Activated CD8-positive, alpha-beta memory T cell treated with anti-CD3 and anti-CD28 coated beads for 48 hours (primary cell): ENCODE measurements around the gene PTCH2.
"Not testable (repeated sequence)": the region's sequence is repeated elsewhere in the genome, so short reads cannot be mapped to it uniquely, and the experiment has no call there.

Source experiments
- DNase-seq, 3 experiments: peaks; one replicate each; pipeline ENCODE4 v3.0.0-alpha.2; 2020; ENCODE audit warnings: low read depth in 2 of 3, low spot score in 2 of 3

Gene PTCH2

DNA sequence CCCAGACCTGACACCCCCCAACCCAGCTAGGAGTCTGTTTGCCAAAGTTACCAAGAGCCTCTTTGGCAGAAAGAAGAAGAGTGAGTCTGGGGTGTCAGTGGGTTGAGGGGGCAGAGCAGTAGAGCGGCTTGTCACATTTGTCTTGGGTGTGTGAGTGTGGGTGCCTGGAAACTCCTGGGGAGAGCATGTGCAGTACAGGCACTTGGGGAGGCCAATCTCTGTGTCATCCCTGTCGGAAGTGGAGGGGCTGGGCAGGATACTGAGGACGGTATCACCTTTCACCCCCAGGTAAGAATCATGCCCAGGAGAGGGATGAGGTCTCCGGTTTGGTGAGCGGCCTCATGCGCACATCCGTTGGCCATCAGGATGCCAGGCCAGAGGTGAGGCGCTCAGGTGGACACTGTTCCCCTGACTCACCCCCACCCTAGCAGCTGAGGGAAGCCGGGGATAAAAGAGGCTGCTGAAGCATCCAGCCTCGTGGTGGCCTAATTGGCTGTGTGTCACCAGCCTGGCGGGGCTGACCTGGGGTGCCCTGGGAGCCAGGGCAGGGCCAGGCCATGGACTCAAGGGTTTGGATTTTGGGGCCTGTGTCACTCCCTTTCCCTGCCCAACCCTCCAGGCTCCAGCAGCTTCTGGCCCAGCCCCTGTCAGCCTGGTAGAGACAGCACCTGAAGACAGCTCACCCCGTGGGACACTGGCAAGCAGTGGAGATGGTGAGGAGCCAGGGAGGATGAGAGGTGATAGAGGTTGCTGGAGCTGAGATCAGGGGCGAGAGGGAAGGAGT, 39.5 kb downstream of the PTCH2 start:
- DNase-seq: no peak

GRCh38 chr1:44803062-44803311, 40.1 kb downstream of the PTCH2 start:
- DNase-seq: no peak

DNA sequence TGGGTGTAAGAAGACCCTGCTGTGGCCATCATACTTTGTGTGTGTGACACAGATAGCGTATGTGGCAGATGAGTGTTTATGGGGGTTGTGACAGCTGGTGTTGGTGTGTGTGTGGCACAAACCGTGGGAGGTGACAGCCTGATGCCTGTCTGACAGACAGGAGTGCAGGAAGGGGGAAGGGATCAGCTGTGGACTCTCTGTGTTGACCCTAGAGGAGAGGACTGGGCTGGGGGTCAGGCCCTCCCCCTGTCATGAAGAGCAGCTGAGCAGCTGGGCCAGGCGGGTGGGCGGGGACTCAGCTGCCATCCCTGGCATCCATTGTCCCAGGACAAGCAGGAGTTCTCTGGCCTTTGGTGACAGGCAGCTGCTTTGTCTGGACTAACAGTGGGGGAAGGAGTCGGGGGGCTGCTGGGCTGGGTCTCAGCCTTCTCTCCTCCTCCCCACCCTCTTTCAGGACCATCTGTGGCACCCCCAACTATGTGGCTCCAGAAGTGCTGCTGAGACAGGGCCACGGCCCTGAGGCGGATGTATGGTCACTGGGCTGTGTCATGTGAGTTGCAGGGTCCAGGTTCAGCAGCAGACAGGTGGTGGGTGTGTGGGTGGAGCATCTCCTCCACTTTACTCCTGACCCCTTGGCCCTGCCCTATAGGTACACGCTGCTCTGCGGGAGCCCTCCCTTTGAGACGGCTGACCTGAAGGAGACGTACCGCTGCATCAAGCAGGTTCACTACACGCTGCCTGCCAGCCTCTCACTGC, 40.6 kb downstream of the PTCH2 start:
- no peak for DNase-seq

DNA sequence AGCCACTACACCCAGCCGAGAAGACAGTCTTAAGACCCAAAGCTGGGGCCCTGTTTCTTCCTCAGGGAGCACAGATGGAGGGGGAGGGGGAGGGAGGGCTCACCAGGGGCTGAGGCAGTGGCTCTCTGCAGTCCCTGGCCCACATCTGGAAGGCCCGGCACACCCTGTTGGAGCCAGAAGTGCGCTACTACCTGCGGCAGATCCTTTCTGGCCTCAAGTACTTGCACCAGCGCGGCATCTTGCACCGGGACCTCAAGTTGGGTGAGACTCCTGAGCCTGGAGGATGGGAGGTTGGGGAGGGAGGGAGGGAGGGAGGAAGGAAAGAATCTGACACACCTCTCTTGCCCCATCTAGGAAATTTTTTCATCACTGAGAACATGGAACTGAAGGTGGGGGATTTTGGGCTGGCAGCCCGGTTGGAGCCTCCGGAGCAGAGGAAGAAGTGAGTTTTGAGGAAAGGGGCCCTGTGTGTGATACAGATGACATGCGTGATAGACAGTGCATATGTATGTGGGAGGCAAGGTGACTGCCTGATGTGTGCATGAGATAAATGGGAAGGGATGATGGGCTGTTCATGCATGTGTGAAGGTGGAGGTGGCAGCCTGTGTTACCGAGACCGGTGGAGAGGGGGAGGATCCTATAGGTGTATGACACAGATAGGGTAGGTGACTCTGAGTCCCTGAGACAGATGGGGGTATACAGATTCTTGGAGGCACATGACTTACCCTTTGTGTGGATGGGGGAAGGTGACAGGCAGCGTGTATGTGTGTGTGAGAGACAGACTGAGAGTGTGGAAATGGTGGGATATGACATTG, 41.4 kb downstream of the PTCH2 start:
- no peak for DNase-seq

- peak; percentile 94 to 96 (median 94) for DNase-seq
Observed at GRCh38 chr1:44799770-44800584, 43.1 kb downstream of the PTCH2 start, which contains the start of gene PLK3. PLK3 (plus strand) TSS chr1:44800377; CDS start chr1:44800464, 87 bp downstream.

GRCh38 chr1:44798481-44799365, 44.3 kb downstream of the PTCH2 start:
- no peak for DNase-seq

- not testable (repeated sequence) for DNase-seq
Observed at GRCh38 chr1:44797886-44798285, 45.2 kb downstream of the PTCH2 start.

DNA sequence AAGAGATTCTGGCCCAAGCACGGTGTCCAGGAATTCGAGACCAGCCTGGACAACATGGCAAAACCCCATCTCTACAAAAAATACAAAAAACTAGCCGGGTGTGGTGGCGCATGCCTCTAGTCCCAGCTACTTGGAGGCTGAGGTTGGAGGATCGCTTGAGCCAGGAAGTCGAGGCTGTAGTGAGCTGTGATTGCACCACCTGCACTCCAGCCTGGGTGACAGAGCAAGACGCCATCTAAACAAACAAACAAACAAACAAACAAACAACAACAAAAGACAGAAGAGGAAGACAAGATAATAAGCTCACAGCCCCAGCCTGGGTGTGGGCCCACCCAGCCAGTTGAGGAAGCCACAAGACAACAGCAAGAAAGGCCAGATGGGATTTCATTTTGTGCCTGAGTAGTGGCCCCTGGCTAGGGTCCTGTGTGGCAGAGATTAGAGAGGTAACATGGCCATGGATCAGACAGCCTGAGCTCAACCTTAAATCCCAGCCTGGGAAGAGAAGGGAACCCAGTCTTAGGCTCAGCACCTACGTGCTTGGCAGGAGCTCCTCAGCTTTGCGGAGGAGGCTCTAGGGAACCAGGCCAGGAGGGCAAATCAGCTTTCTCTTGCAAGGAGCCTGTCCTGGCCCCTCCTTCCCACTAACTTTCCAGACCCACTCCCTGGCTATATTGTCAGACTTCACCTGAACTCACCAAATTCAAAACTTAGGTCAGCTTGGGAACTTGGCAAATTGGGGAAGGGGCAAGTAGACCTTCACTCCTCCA, 50.1 kb downstream of the PTCH2 start:
- DNase-seq: no peak

GRCh38 chr1:44790968-44791801, 51.9 kb downstream of the PTCH2 start:
- no peak for DNase-seq

GRCh38 chr1:44788120-44788860, 54.8 kb downstream of the PTCH2 start, which contains the start of gene BEST4:
BEST4 (minus strand) TSS chr1:44788170; CDS start chr1:44787705, 465 bp downstream.
- no peak for DNase-seq

- DNase-seq: no peak
Observed at GRCh38 chr1:44787506-44787905, 55.5 kb downstream of the PTCH2 start.

DNA sequence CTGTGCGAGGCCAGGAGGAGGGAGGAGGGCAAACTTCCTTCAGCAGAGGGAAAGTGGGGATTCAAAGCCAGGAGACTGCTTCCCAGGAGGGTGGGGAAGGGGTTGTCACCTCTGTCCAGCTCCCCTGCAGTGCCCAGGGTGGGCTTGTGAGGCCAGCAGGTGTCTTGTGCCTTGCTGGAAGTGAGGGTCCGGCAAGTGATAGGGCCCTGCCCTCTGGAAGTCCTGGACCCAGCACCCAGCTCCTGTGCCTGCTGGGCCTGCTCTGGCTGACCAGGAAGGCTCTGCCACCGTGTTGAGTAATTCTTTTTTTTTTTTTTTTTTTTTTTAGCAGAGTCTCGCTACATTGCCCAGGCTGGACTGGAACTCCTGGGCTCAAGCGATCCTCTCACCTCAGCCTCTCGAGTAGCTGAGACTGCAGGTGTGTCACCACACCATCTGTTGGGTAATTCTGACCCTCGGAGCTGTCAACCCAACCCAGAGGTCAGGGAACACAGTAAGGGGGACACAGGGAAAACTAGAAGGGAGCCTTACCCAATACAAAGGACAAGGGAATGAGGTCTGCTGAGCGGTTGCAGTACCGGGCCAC, 56.1 kb downstream of the PTCH2 start:
- DNase-seq: no peak

GRCh38 chr1:44786138-44786840, 56.8 kb downstream of the PTCH2 start:
- DNase-seq: peak in 1 of 3 experiments; percentile 50

DNA sequence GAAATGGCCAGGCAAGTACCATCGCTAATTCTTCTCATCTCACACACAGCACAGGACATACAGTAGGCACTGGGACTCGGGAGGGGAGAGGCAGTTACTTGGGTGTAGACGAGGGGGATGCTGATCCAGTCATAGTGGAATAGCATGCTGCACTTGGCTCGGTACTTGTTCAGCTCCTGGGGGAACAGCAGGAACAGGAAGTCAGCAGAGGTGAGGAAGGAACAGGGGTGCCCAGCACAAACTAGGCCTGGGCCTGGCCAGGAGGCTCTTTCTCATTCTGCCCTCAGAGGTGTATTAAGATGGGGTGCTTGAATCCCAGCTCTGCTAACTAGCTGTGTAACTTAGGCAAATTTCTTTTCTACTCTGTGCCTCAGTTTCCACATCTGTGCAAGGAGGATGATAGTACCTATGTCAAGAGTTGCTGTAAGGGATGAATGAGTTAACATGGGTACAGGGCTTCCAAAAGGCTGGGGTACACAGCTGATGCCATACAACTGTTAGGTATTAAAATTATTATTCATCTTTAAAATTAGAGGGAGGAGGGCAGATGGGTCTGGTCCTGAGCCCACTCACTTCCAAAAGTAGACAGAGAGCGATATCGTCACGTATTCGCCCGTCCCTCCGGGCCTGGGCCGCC, 57.4 kb downstream of the PTCH2 start:
- no peak for DNase-seq

DNA sequence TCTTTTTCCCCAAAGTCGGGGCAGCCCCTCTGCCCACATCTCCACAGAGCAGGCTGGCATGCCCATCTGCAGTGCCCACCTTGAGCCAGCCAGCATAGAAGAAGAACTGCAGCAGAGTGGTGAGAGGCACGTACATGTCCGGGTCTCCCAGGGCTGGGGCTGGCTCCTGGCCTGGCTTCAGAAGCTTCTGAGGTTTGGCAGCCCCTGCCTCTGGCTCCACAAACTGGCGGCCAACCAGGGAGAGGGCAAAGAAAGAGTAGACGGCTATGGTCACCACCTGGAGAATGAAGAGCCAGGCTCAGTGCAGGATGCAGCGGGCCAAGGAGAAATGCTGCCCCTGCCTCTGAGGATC, 58.0 kb downstream of the PTCH2 start:
- no peak for DNase-seq
